Muscle layer of colon (tissue), 2 donors: ENCODE results near the gene MRPL16.
A peak's percentile ranks its signal among the peaks of the same experiment; 100 is the strongest.
"Not testable (repeated sequence)": the region's sequence is repeated elsewhere in the genome, so short reads cannot be mapped to it uniquely, and the experiment has no call there.

Experiments used
- H3K27ac ChIP-seq: one replicate; pipeline ENCODE4 v1.7.0; 2013; ENCODE audit warnings: low read depth, mild to moderate bottlenecking, low read length, moderate library complexity
- H3K27me3 ChIP-seq, 2 donors: one replicate each; pipeline ENCODE4 v1.7.0; 2013; ENCODE audit warnings: low read length in 2 of 2, mild to moderate bottlenecking in 2 of 2; ENCODE audit not compliant: insufficient read depth in 2 of 2, control insufficient read depth in 1 of 2
- H3K36me3 ChIP-seq: one replicate; pipeline ENCODE4 v1.7.0; 2013; ENCODE audit warnings: mild to moderate bottlenecking, low read length; ENCODE audit not compliant: insufficient read depth
- H3K4me1 ChIP-seq: one replicate; pipeline ENCODE4 v1.7.0; 2013; ENCODE audit warnings: mild to moderate bottlenecking, low read length; ENCODE audit not compliant: insufficient read depth
- H3K4me3 ChIP-seq, 2 donors: one replicate each; pipeline ENCODE4 v1.7.0; 2013; ENCODE audit warnings: low read length in 2 of 2, low read depth in 1 of 2, mild to moderate bottlenecking in 1 of 2, moderate library complexity in 1 of 2
- H3K9ac ChIP-seq: one replicate; pipeline ENCODE4 v1.7.0; 2013; ENCODE audit warnings: low read length
- H3K9me3 ChIP-seq: one replicate; pipeline ENCODE4 v1.7.0; 2013; ENCODE audit warnings: mild to moderate bottlenecking, low read length
- donor health status: abdominal sarcoma.
- donor health status: Adenocarcinoma of cecum.

Gene MRPL16

DNA sequence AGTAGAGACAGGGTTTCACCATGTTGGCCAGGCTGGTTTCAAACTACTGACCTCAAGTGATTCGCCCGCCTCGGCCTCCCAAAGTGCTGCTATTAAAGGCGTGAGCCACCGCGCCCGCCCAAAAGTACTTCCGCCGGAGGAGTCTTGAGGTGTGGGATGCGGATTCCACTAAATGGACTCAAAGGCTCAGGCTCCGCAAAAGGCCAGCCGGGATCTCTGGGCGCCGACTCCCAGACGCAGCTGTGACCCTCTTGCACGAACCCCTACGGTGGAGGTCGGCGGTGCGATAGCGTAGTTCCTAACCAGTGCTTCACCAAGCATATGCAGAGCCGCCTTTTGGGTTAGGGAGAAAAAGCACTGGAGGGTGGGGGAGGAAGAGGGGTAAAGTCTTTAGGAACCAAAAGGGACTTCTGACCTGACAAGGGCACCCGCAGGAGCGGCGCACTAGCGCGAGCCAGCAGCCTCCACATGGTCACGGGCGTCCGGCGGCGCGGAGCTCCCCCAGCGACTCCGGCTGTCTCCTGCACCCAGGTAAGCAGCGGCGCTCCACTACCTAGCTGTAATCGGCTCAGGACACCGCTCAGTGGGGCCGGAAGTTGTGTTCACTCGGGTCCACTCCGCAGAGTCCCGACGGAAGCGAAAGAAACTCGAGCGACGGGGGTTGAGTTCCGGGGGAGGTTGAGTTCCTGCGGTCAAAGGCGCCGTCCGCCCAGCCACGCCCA is at the start of gene MRPL16:
MRPL16 (minus strand) TSS at position 590 of the 722 bp plus-strand sequence; CDS start at position 470, 120 bp downstream.
- Histone ChIP-seq H3K9ac (peak within 1 kb of the TSS; percentile 94), H3K4me1 (no peaks in the 10 kb centered on the region), H3K9me3 (no peaks in the 10 kb centered on the region), H3K4me3 (peak within 1 kb of the TSS; percentile 86 to 99), H3K27ac (peak within 1 kb of the TSS; percentile 90), H3K36me3 (peaks cover 25% of the 10 kb centered on the region), H3K27me3 (no peaks in the 10 kb centered on the region)

DNA sequence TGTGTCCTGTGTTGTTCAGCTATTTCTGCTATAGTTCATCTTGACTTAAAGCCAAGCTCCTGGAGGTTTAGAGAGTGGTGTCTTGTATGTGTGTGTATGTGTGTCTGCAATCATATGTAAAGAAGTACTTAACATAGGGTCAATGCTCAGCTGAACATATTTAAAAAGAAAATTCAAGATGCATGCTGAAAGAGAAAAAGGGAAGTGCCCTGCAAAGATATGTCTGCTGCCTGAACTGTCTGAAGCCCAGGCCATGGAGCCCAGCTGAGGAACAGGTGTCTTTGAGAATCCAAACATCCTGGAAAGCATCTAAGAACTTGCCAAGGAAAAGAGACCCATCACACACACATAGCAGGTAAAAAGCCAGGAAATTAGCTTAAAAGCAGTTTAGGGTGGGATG is 49.1 kb upstream of the MRPL16 start:
- Histone ChIP-seq H3K9me3 (no peaks in the 10 kb centered on the region), H3K27me3 (no peaks in the 10 kb centered on the region), H3K27ac (no peak overlapping the region), H3K4me1 (no peaks in the 10 kb centered on the region), H3K9ac (no peak overlapping the region), H3K4me3 (no peak overlapping the region), H3K36me3 (no peaks in the 10 kb centered on the region)

DNA sequence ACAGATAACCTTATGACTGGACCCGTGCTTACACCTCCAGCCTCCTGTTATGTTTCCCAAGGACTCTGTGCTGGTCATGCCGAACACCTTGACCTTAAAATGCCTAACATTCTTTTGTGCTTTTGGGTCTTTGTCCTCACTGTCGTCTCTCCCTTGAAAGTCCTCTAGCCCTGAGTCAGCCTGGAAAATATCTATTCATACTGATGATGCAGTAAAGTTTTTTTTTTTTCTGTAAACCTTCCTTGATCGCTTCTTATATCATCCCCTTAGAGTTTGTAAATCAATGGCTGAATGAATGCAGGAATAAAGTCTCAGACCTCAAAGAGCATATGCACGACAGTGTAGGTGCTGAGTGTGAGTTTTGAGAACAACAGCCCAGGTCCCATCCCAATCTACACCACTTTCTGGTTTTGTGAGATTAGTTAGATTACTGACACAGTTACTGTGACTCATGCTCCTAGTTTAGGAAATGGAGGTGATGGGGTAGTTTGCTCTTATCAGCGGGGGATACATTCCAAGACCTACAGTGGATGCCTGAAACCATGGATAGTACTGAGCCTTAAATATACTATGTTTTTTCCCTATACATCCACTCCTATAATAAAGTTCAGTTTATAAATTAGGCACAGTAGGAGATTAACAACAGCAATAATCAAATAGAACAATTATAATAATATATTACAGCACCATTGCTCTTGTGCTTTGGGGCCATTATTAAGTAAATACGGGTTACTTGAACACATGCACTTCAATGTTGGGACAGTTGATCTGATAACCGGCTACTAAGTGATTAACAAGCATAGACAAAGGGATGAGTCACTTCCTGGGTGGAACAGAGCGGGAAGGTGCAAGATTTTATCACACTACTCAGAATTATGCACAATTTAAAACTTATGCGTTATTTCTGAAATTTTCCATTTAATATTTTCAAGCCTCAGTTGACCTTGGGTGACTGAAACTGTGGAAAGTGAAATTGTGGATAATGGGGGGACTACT is 47.2 kb upstream of the MRPL16 start:
- Histone ChIP-seq H3K9ac (no peak overlapping the region), H3K4me3 (no peak overlapping the region), H3K9me3 (no peaks in the 10 kb centered on the region), H3K4me1 (no peaks in the 10 kb centered on the region), H3K27ac (no peak overlapping the region), H3K27me3 (no peaks in the 10 kb centered on the region), H3K36me3 (no peaks in the 10 kb centered on the region)

DNA sequence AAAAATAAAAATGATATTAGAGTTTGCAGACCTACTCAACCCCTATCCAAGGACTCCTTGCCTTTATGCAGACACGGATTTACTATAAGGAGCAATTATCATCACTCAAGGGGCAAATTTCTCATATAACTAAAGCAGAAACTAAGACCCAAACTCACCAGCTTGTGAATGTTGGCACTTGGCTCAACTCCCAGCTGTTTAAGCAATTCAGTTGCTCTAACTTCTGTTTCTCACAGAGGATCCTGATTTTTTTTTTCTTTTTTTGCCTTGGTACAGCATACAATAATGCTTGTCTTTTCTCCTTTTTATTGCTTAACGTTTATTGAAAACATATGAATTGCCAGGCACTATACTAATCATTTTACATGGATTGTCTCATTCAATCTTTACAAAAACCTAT is 44.3 kb upstream of the MRPL16 start:
- H3K9me3 ChIP-seq: no peaks in the 10 kb centered on the region
- H3K27me3 ChIP-seq: no peaks in the 10 kb centered on the region
- no peaks in the 10 kb centered on the region for H3K4me1 ChIP-seq
- H3K4me3 ChIP-seq: no peak overlapping the region
- no peak overlapping the region for H3K9ac ChIP-seq
- no peaks in the 10 kb centered on the region for H3K36me3 ChIP-seq
- no peak overlapping the region for H3K27ac ChIP-seq

DNA sequence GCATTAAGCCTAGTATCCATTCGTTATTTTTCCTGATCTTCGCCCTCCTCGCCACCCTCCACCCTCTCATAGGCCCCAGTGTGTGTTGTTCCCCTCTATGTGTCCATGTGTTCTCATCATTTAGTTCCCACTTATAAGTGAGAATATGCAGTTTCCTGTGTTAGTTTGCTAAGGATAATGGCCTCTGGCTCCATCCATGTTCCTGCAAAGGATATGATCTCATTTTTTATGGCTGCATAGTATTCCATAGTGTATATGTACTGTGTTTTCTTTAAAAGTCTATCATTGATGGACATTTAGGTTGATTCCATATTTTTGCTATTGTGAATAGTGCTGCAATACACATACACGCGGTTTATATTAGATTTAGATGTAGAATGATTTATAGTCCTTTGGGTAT is 40.8 kb upstream of the MRPL16 start:
- not testable (repeated sequence) for H3K27ac ChIP-seq, H3K4me1 ChIP-seq, H3K36me3 ChIP-seq

DNA sequence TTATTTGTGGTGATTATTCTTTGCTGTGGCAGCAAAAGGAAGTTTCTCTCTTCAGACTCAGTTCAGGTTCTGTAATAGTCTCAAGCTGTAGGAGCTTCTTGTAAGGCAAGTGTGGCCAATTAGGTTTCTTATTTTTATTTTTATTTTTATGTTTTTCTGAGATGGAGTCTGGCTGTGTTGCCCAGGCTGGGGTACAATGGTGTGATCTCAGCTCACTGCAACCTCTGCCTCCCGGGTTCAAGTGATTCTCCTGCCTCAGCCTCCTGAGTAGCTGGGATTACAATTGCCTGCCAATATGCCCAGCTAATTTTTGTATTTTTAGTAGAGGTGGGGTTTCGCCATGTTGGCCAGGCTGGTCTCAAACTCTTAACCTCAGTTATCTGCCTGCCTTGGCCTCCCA is 39.0 kb upstream of the MRPL16 start:
- not testable (repeated sequence) for H3K4me3 ChIP-seq, H3K27me3 ChIP-seq, H3K27ac ChIP-seq, H3K36me3 ChIP-seq, H3K9me3 ChIP-seq, H3K4me1 ChIP-seq, H3K9ac ChIP-seq

More for the DNA sequence above, 40.8 kb upstream of the MRPL16 start:
- not testable (repeated sequence) for H3K9me3 ChIP-seq, H3K4me3 ChIP-seq, H3K27me3 ChIP-seq, H3K9ac ChIP-seq

DNA sequence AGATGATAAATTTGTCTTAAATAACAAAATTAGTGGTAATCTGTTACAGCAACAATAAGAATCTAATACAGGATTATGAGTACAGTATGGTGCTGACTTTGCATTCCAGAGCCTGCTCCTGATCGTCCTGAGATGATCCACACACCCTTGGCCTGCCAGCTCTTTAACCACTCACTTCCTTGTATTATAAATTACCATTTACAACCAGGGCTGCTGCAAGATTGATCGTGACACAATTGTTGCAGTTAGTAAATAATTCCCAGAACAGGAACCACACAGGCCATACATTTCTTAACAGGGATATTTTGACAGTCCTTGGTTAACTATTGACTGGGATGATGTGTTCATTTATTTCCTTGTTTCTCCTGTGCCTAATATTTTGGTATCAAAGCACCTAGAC is 38.6 kb upstream of the MRPL16 start:
- Histone ChIP-seq H3K9ac (no peak overlapping the region), H3K4me1 (no peaks in the 10 kb centered on the region), H3K9me3 (no peaks in the 10 kb centered on the region), H3K27me3 (no peaks in the 10 kb centered on the region), H3K4me3 (no peak overlapping the region), H3K27ac (no peak overlapping the region), H3K36me3 (no peaks in the 10 kb centered on the region)

DNA sequence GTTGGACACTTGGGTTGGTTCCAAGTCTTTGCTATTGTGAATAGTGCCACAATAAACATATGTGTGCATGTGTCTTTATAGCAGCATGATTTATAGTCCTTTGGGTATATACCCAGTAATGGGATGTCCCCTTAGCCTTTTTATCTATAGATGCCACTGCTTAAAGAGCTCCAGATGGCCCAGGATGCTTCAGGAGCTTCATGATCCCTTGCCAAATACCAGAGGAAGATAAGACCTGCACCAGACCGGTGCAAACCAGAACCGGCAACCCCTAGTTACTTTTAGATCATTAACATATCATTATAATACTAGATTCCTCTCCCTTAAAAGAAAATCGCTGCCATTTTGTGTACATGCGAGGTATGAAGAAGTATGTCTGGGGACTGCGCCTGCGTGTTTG is 37.9 kb upstream of the MRPL16 start:
- not testable (repeated sequence) for H3K9me3 ChIP-seq, H3K4me3 ChIP-seq, H3K4me1 ChIP-seq, H3K36me3 ChIP-seq, H3K27me3 ChIP-seq, H3K27ac ChIP-seq, H3K9ac ChIP-seq

DNA sequence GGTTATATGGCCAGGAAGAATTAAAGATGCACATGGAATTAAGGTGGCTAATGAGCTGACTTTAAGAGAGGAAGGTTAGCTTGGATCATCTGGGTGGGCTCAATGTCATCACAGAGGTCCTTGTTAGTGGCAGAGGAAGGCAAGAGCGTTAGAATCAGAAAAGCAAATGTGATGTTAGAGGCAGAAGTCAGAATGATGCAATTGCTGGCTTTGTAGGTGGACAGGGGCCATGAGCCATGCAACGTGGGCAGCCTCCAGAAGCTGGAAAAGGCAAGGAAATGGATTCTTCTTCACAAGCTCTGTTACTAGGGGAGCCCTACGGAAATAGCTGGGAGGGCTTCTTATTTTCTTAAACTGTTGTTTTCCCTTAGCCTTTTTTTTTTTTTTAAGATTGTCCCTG is 37.0 kb upstream of the MRPL16 start:
- H3K36me3 ChIP-seq: no peaks in the 10 kb centered on the region
- no peak overlapping the region for H3K4me3 ChIP-seq
- H3K27ac ChIP-seq: no peak overlapping the region
- no peaks in the 10 kb centered on the region for H3K9me3 ChIP-seq
- no peaks in the 10 kb centered on the region for H3K4me1 ChIP-seq
- no peaks in the 10 kb centered on the region for H3K27me3 ChIP-seq
- H3K9ac ChIP-seq: no peak overlapping the region

DNA sequence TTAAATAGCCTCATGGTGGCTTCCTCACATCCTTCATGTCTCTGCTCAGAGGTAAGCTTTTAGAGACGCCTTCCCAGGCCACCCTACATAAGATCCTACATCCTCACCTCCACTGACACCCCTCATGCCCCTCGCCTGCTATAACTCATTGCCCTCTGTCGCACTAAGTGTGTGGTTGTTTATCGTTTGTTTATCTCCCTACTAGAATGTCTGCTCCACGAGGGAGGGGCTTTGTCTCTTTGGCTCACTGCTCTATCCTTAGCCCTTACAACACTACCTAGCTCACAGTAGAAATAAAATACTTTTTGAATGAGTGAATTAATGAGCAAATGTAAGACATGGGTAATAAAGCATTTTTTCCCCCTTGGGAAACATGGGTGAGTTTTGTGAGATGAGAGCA is 36.0 kb upstream of the MRPL16 start:
- no peak overlapping the region for H3K9ac ChIP-seq
- H3K27ac ChIP-seq: no peak overlapping the region
- H3K4me3 ChIP-seq: no peak overlapping the region
- no peaks in the 10 kb centered on the region for H3K27me3 ChIP-seq
- H3K4me1 ChIP-seq: no peaks in the 10 kb centered on the region
- H3K9me3 ChIP-seq: no peaks in the 10 kb centered on the region
- no peaks in the 10 kb centered on the region for H3K36me3 ChIP-seq

DNA sequence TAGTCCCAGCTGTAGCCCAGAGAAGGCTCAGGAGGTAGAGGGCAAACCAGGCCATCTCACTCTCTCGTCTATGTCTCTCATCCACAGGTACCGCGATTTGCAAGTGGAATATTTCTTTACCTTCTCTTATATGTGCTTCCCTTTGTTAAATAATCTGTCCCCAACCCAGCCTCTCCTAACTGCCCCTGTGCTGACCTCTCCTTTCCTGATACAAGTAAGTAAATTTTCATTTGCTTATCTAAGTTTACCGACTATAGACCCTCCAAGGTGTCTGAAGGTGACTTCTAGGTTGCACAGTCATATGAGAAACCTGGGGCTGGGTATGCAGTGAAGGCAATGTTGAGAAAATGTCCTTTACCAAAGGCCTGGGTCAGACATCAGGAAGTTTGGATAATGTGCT is 34.8 kb upstream of the MRPL16 start, which contains the start of gene CBLIF:
CBLIF (minus strand) TSS at position 101 of the 400 bp plus-strand sequence; CDS start at position 55, 46 bp downstream.
- Histone ChIP-seq H3K27me3 (no peaks in the 10 kb centered on the region), H3K9ac (no peak within 1 kb of the TSS), H3K4me3 (no peak within 1 kb of the TSS), H3K36me3 (no peaks in the 10 kb centered on the region), H3K4me1 (no peaks in the 10 kb centered on the region), H3K9me3 (no peaks in the 10 kb centered on the region), H3K27ac (no peak within 1 kb of the TSS)
